GM11168 (cell line): ENCODE measurements around the gene FLT4.

Experiments
- in situ Hi-C: fragments of 300-500 bp; cut with MboI; formaldehyde crosslinking; loops from one replicate; pipeline ENCODE4 v1.12.0; 2022; ENCODE audit warnings: low sequenced_read_pairs; ENCODE audit not compliant: unreplicated experiment

The FLT4 gene

DNA sequence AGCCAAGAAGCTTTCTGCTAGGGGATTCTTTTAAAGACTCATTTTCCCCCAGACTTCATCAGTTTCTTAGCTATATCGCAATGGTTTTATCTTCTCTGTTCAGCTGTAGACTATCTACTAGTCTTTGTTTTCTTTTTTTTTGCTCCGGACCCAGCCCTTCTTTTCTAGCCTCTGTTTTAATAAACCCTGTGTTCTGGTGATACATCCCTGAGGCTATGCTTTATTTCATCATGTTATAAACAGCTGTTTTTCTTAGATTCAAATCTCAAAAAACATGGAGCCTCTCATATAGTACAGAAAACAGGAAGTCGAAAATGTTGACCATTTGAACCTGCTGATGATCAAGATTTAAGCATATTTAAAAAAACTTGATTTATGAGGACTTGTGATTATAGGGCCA, 95.9 kb downstream of the FLT4 start:
- in situ Hi-C loops: no loop called here
